PC-3 (cell line): ENCODE results near the gene CHD6. TPM values are rescaled to one million over a fixed set of nuclear protein-coding genes. Genes with fewer than 3 reads are reported as not detected.
A peak's percentile ranks its signal among the peaks of the same experiment; 100 is the strongest.

Experiments
- ATAC-seq: fragments of 200-7000 bp; cut with Tn5 transposase; 2 replicates; pipeline ENCODE4 v1.9.1; 2020; ENCODE audit warnings: mild to moderate bottlenecking, moderate library complexity
- BruUV-seq: library from RNA; stranded (reverse); fragments of 400-500 nt; replicated peaks from 2 replicates; lab custom pipeline; 2021; lab: Mats Ljungman, UMichigan
- CTCF ChIA-PET: fragments of 300-600 bp; sonication (Branson Sonifier 250); formaldehyde crosslinking; loops from one replicate; lab custom pipeline; 2022; ENCODE audit warnings: antibody characterized with exemption; lab: Charles Lee
- POLR2A ChIA-PET: fragments of 300-600 bp; sonication (Branson Sonifier 250); formaldehyde crosslinking; loops from one replicate; lab custom pipeline; 2022; ENCODE audit warnings: antibody characterized with exemption; ENCODE audit not compliant: unreplicated experiment; lab: Charles Lee
- DNase-seq: peaks from one replicate; pipeline ENCODE4 v3.0.0-alpha.2; 2015
- H2AFZ ChIP-seq: fragments of 300-600 bp; sonication (generic); 2 replicates; pipeline ENCODE4 v1.6.0; 2016; ENCODE audit warnings: antibody characterized with exemption, low read length
- H3F3A ChIP-seq: fragments of 300-600 bp; sonication (generic); one replicate; pipeline ENCODE4 v1.6.0; 2017; ENCODE audit warnings: antibody characterized with exemption, low read length, control low read depth, mild to moderate bottlenecking; ENCODE audit not compliant: unreplicated experiment
- H3K27ac ChIP-seq: fragments of 300-600 bp; sonication (generic); 2 replicates; pipeline ENCODE4 v1.5.1; 2016; ENCODE audit warnings: mild to moderate bottlenecking, low read length
- H3K27me3 ChIP-seq: fragments of 300-600 bp; sonication (generic); 2 replicates; pipeline ENCODE4 v1.6.1; 2016; ENCODE audit warnings: low read length, mixed read lengths
- H3K36me3 ChIP-seq: fragments of 300-600 bp; sonication (generic); 2 replicates; pipeline ENCODE4 v1.6.1; 2016; ENCODE audit warnings: low read depth, mixed run types, low read length, mixed read lengths
- H3K4me1 ChIP-seq: fragments of 300-600 bp; sonication (generic); 2 replicates; pipeline ENCODE4 v1.5.1; 2016; ENCODE audit warnings: low read length; ENCODE audit not compliant: insufficient read depth
- H3K4me2 ChIP-seq: fragments of 300-600 bp; sonication (generic); 2 replicates; pipeline ENCODE4 v1.6.0; 2016; ENCODE audit warnings: low read length
- H3K4me3 ChIP-seq: fragments of 300-600 bp; sonication (generic); 2 replicates; pipeline ENCODE4 v1.5.1; 2016; ENCODE audit warnings: mild to moderate bottlenecking, low read length, mixed read lengths
- H3K79me2 ChIP-seq: fragments of 300-600 bp; sonication (generic); 2 replicates; pipeline ENCODE4 v1.6.1; 2017; ENCODE audit warnings: low read length, mixed read lengths
- H3K9ac ChIP-seq: fragments of 300-600 bp; sonication (generic); 2 replicates; pipeline ENCODE4 v1.6.0; 2016; ENCODE audit warnings: mild to moderate bottlenecking, low read length
- H3K9me2 ChIP-seq: fragments of 300-600 bp; sonication (generic); replicated peaks from 2 replicates; pipeline ENCODE4 v1.6.1; 2016; ENCODE audit warnings: mixed run types, low read length, mixed read lengths
- H3K9me3 ChIP-seq: fragments of 300-600 bp; sonication (generic); 2 replicates; pipeline ENCODE4 v1.6.1; 2016; ENCODE audit warnings: low read length, mixed read lengths
- H4K20me1 ChIP-seq: fragments of 300-600 bp; sonication (generic); 2 replicates; pipeline ENCODE4 v1.6.1; 2016; ENCODE audit warnings: low read length, mixed read lengths
- EZH2 ChIP-seq: fragments of 300-600 bp; sonication (generic); IDR thresholded peaks from one replicate; pipeline ENCODE4 v1.6.1; 2017; ENCODE audit warnings: antibody characterized with exemption, mild to moderate bottlenecking, low read length; ENCODE audit not compliant: unreplicated experiment
- EZH2phosphoT487 ChIP-seq: fragments of 300-600 bp; sonication (generic); IDR thresholded peaks from 2 replicates; pipeline ENCODE4 v1.6.1; 2018; ENCODE audit warnings: mild to moderate bottlenecking, antibody characterized with exemption, low read length, borderline replicate concordance
- intact Hi-C: fragments of 100-400 bp; cut with micrococcal nuclease; formaldehyde crosslinking; loops from 2 replicates; pipeline ENCODE4 v1.9.0; 2023
- total RNA-seq: library from RNA; depleted of rRNA; stranded (reverse); fragments of >200 nt; gene quantifications from 2 replicates; pipeline ENCODE4 v1.2.3, GENCODE V29; 2014
- TF ChIP-seq, protein P1 (sequence below): fragments of 300-600 bp; sonication (generic); conservative IDR thresholded peaks from 2 replicates; pipeline ENCODE4 v1.5.1; 2017; ENCODE audit warnings: antibody characterized with exemption, low read depth, mild to moderate bottlenecking, low read length

Gene CHD6
- total RNA-seq, 1 experiment from 2014 or later: 19.5 TPM

DNA sequence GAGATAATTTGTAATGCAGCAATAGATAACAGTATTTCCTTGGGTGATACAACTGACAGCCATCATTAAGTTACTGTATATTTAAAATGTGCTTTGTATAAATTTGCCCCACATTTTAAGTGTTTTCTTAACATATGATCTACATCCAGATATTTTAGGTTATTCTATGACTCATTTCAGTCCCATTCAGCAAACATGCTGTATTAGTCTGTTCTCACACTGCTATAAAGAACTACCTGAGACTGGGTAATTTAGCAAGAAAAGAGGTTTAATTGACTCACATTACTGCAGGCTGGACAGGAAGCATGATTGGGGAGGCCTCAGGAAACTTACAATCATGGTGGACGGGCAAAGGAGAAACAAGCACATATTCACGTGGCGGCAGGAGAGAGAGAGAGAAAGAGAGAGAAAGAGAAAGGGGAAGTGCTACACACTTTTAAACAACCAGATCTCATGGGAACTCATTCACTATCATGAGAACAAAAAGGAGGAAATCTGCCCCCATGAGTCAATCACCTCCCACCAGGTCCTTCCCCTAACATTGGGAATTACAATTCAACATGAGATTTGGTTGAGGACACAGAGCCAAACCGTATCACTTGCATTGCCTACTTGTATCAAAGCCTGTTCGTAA, 9.6 kb upstream of the CHD6 start:
- TF ChIP-seq EZH2phosphoT487: no peak
- TF ChIP-seq, protein P1, sequence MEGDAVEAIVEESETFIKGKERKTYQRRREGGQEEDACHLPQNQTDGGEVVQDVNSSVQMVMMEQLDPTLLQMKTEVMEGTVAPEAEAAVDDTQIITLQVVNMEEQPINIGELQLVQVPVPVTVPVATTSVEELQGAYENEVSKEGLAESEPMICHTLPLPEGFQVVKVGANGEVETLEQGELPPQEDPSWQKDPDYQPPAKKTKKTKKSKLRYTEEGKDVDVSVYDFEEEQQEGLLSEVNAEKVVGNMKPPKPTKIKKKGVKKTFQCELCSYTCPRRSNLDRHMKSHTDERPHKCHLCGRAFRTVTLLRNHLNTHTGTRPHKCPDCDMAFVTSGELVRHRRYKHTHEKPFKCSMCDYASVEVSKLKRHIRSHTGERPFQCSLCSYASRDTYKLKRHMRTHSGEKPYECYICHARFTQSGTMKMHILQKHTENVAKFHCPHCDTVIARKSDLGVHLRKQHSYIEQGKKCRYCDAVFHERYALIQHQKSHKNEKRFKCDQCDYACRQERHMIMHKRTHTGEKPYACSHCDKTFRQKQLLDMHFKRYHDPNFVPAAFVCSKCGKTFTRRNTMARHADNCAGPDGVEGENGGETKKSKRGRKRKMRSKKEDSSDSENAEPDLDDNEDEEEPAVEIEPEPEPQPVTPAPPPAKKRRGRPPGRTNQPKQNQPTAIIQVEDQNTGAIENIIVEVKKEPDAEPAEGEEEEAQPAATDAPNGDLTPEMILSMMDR: no peak
- ATAC-seq (no peak), DNase-seq (no peak)
- no peak overlapping the region for H3K4me3 ChIP-seq
- no peaks in the 10 kb centered on the region for H3K9me2 ChIP-seq
- H3K9me3 ChIP-seq: no peaks in the 10 kb centered on the region
- H3K9ac ChIP-seq: no peak overlapping the region
- H3K4me2 ChIP-seq: no peak overlapping the region
- H3K36me3 ChIP-seq: no peaks in the 10 kb centered on the region
- peaks cover 4% of the 10 kb centered on the region; the same call in 1 of the 2 replicates for H3K27me3 ChIP-seq
- no peaks in the 10 kb centered on the region for H4K20me1 ChIP-seq
- H3F3A ChIP-seq: no peaks in the 10 kb centered on the region
- no TSS peak for BruUV-seq
- ChIA-PET CTCF (no interaction called here), POLR2A (no interaction called here)
- H2AFZ ChIP-seq: no peak overlapping the region
- intact Hi-C loops: no loop called here
- no peaks in the 10 kb centered on the region for H3K79me2 ChIP-seq
- H3K4me1 ChIP-seq: no peaks in the 10 kb centered on the region
- H3K27ac ChIP-seq: no peak overlapping the region

DNA sequence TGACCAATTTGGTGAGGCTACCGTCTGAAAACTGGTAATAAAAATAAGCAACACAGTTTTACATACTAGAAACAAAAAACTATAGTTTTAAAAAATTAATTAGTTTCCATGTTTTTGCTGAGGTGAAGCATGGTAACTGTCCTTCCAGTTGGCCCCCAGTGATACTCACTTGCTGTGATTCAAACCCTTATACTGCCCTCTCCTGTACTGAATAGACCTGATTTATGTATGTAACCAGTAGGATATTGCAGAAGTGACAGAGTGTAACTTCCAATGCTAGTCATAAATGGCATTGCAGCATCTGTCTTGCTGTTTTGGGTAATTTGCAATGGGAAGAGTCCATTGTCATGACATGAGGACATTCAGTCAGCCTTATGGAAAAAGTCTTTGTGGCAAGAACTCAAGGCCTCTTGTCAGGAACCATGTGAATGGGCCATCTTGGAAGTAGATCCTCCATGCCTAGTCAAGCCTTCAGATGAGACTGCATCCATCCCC, 8.9 kb upstream of the CHD6 start:
- TF ChIP-seq, protein P1: no peak; the same call in 1 of the 2 replicates
- TF ChIP-seq EZH2: no peak
- no peak for TF ChIP-seq EZH2phosphoT487
- Histone ChIP-seq H3K9me2 (no peaks in the 10 kb centered on the region), H3K9me3 (no peaks in the 10 kb centered on the region), H3K79me2 (no peaks in the 10 kb centered on the region), H3K4me1 (no peaks in the 10 kb centered on the region), H3F3A (no peaks in the 10 kb centered on the region), H2AFZ (no peak overlapping the region), H3K4me2 (no peak overlapping the region), H3K4me3 (no peak overlapping the region), H3K36me3 (no peaks in the 10 kb centered on the region), H3K9ac (no peak overlapping the region), H3K27ac (no peak overlapping the region), H4K20me1 (no peaks in the 10 kb centered on the region), H3K27me3 (peaks cover 4% of the 10 kb centered on the region; the same call in 1 of the 2 replicates)
- ChIA-PET CTCF (no interaction called here), POLR2A (no interaction called here)
- DNase-seq: no peak
- ATAC-seq: peak; percentile 49; the same call in 1 of the 2 replicates
- BruUV-seq: no TSS peak
- intact Hi-C loops: no loop called here
